Raji (cell line): ENCODE results near the gene KLKB1.

ENCODE experiments used
- POLR2A ChIP-seq: IDR thresholded peaks from 2 replicates; pipeline ENCODE4 v1.6.1; 2011; ENCODE audit warnings: low read depth, low read length, control low read depth; ENCODE audit not compliant: insufficient read depth

The KLKB1 gene

GRCh38 chr4:186250760-186251159 lies 23.5 kb downstream of the KLKB1 start:
- TF ChIP-seq POLR2A: no peak

DNA sequence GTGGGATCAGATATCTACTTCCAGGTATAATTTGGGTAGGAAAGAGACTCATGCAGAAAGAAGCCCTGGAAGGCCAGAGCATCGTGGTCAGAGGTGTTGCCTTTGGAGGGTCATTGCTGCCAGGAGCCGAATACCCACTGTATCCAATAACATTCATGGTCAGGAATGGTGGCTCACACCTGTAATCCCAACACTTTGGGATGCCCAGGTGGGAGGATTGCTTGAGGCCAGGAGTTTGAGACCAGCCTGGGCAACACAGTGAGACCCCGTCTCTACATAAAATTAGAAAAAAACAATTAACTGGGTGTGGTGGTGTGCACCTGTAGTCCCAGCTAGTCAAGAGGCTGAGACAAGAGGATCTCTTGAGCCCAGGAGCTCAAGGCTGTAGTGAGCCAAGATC lies 27.8 kb downstream of the KLKB1 start:
- TF ChIP-seq POLR2A: no peak

- TF ChIP-seq POLR2A: no peak
Observed at GRCh38 chr4:186258216-186258811, 31.0 kb downstream of the KLKB1 start.

- TF ChIP-seq POLR2A: no peak
Observed at GRCh38 chr4:186260117-186260503, 32.8 kb downstream of the KLKB1 start.

DNA sequence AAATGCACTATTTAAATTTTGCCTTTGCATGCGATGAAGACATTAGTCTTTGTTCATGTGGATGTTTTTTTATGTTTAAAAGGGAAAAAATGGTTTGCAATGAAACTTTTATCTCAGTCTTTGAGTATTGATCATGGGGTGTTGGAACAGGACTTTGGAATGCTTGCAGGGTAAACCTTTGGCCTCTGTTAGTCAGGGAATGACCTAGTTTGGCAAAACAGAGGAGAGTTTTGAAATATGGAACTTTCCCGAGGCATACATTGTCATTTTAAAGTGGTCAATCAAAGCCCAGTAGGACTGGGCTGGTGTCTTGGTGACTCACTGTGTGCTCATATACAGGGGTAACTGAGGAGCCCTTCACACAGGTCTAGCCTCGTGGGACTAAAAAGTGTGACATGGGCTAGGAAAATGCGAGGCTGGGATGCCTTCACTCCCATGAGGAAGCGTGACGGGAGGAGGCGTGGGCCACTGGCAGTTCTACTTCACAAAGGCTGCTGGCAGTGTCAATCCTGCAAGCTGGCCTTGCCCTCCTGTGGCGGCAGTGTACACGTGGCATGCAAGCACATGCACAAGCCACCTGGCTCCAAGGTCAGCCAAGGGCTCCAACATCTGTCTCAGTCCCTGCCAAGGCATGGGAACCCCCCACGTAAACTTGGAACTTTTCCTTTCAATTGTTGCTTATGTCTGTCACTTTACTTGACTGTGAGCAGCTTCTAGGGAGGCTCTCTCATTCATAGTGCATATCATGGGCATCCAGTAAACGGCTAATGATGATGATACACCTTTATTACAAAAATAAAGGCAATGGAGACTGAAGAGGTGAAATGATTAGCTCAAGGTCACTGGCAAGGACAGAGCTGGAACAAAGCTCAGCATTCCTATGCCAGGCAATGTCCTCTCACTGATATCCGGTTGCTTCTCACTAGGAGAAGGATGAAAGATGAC lies 33.5 kb downstream of the KLKB1 start:
- no peak for TF ChIP-seq POLR2A

- no peak for TF ChIP-seq POLR2A
Observed at GRCh38 chr4:186264660-186265059, 37.4 kb downstream of the KLKB1 start.

GRCh38 chr4:186265683-186266652 lies 38.7 kb downstream of the KLKB1 start, which contains the start of gene F11:
TSS of gene F11 (plus strand) at chr4:186266189. CDS start at chr4:186267137, 948 bp downstream.
- no peak for TF ChIP-seq POLR2A

DNA sequence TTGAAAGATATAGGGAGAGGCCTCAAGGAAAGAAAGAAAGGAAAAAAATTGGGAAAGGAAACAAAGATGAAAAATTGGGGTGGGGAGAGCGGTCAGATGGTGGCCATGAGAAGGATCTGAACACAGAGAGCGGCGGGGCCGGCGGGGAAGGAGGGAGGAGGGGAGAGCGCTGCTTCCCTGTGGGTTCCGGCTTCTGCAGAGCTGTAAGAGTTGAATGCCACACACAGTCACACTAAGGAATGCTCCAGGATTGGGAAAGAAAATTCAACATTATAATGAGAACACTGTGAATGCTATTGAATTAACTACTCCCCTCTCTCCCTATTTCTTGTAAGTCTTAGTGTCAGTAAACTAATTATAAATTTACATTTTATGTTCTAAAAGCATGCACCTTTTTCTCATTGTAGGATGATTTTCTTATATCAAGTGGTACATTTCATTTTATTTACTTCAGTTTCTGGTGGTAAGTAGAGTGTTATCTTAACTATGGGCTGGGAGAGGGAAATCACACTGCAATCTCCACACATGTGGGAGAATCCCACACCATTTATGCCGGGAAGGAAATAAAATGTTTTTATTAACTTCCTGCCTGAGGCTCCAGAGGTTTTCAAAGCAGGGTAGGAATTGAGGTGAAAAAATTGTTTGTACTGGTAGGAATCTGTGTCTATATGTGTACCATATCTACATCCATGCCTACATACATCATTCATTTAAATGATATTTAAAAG lies 39.6 kb downstream of the KLKB1 start:
- no peak for TF ChIP-seq POLR2A

DNA sequence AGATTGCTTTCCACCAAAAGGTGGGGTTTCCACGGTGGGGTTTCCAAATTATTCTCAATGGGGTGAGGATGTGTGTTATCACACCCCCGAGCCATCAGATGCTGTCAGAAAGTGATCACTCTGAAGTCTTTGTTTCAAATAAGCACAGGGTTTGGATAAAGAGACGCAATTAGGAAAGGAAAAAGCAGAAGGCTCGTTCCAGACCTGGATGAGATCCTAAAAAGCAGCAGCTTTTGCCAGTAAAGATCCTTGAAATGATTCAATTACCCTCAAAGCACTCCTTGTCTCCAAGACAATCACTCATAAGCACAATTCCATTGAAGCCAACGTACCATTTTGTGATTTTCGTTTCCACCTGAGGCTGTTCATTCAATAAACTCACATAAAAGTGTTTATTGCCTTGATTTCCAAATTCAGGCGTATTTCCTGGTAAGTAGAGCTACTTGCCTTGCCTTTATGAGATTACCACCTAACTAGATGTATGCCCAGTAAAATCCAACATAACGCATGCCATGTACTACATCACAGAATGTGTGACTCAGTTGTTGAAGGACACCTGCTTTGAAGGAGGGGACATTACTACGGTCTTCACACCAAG lies 43.9 kb downstream of the KLKB1 start:
- TF ChIP-seq POLR2A: no peak

GRCh38 chr4:186272699-186273391 lies 45.5 kb downstream of the KLKB1 start:
- no peak for TF ChIP-seq POLR2A

DNA sequence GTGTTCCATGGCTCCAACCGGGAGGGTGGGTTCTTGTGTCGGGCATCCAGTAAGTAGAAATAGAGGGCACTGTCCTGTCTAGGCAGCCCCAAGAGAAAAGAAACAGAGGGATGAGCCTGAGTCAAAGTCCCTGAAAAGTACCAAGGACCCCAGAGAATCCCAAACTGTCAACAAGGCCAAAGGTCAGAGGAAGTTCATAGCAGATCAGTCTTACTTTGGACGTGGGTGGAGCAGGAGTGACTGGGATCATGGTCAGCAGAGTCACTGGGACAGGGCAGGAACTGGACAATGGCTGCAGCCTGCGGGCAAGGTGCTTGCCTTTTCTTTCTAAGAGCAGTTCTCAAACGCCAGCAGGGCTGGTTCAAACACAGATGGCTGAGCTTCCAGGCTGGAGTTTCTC lies 56.0 kb downstream of the KLKB1 start:
- TF ChIP-seq POLR2A: no peak

GRCh38 chr4:186285147-186285546 lies 57.8 kb downstream of the KLKB1 start:
- TF ChIP-seq POLR2A: no peak

DNA sequence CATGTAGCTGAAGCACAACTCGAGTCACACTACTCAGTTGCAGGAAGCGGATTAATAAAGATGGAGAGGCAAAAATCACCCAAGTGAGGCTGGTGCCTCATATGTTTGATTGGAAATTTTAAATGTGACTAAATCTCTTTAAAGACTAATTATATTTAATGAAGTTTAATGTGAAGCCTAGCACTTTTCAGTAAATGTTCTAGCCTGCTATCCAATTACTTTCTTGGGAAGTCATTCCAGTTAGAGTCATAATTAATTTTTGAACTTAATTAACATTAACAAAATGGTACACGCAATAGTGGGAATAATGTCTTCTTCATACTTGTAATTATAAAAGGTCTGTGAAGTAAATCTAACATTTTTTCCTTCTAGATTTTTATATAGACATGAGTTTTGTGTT lies 59.3 kb downstream of the KLKB1 start:
- no peak for TF ChIP-seq POLR2A

GRCh38 chr4:186291256-186291890 lies 64.1 kb downstream of the KLKB1 start:
- TF ChIP-seq POLR2A: no peak

GRCh38 chr4:186294160-186294559 lies 66.9 kb downstream of the KLKB1 start:
- no peak for TF ChIP-seq POLR2A
